OCI-LY7 (cell line): ENCODE measurements around the gene AGAP5.

Experiments
- EZH2phosphoT487 ChIP-seq: fragments of 200-600 bp; sonication (generic); IDR thresholded peaks from 2 replicates; pipeline ENCODE4 v1.6.1; 2018; ENCODE audit warnings: low read depth, borderline replicate concordance, mild to moderate bottlenecking, mixed run types, antibody characterized with exemption, low read length, moderate library complexity, mixed read lengths
- TF ChIP-seq, protein P1 (sequence below): fragments of 200-600 bp; sonication (generic); conservative IDR thresholded peaks from 2 replicates; pipeline ENCODE4 v1.5.1; 2014; ENCODE audit warnings: mild to moderate bottlenecking, antibody characterized with exemption, low read length, moderate library complexity, mixed read lengths

DNA sequence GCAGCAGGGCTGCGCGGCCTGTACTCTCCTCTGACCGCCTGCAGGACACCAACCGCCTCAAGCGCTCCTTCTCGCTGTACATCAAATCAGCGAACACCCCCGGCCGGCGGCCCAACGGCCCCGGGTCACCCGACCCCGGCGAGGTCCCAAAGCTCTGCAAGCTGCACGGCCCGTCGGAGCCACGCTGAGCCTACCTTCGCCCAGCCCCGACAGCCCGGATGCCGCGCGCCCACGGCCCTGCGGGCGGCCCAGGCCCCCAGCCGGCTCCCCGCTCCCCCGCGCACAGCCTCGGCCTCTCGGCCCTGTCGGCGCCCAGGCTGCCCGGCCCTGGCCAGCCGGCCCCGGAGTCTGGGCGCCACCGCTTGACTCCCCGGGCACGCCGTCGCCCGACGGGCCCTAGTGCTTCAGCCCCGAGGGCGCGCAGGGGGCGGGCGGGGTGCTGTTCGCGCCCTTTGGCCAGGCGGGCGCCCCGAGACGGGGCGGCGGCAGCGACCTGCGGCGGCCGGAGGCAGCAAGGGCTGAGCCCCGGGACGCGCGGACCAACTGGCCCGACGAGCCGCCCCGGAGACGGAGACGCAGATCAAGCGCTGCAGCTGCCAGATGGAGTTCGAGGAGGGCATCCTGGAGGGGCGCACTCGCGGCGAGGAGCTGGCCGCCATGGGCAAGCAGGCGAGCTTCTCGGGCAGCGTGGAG lies 35.2 kb upstream of the AGAP5 start:
- TF ChIP-seq, protein P1, sequence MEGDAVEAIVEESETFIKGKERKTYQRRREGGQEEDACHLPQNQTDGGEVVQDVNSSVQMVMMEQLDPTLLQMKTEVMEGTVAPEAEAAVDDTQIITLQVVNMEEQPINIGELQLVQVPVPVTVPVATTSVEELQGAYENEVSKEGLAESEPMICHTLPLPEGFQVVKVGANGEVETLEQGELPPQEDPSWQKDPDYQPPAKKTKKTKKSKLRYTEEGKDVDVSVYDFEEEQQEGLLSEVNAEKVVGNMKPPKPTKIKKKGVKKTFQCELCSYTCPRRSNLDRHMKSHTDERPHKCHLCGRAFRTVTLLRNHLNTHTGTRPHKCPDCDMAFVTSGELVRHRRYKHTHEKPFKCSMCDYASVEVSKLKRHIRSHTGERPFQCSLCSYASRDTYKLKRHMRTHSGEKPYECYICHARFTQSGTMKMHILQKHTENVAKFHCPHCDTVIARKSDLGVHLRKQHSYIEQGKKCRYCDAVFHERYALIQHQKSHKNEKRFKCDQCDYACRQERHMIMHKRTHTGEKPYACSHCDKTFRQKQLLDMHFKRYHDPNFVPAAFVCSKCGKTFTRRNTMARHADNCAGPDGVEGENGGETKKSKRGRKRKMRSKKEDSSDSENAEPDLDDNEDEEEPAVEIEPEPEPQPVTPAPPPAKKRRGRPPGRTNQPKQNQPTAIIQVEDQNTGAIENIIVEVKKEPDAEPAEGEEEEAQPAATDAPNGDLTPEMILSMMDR: no peak
- no peak for TF ChIP-seq EZH2phosphoT487
